ENCODE data around the gene HTRA3.

Gene HTRA3

GRCh38 chr4:8230033-8230432 lies 39.5 kb upstream of the HTRA3 start:
- H3K36me3 Mint-ChIP-seq (ENCODE audit: low read depth): peaks cover 4% of the 10 kb centered on the region
- no peak overlapping the region for H3K27ac Mint-ChIP-seq
- H3K9me3 Mint-ChIP-seq: no peaks in the 10 kb centered on the region
- no peak overlapping the region for H3K4me3 Mint-ChIP-seq
- H3K27me3 Mint-ChIP-seq: no peaks in the 10 kb centered on the region
- peaks cover 37% of the 10 kb centered on the region for H3K4me1 Mint-ChIP-seq (ENCODE audit: low read depth)

GRCh38 chr4:8230891-8231290 lies 38.7 kb upstream of the HTRA3 start:
- H3K4me3 Mint-ChIP-seq: no peak overlapping the region
- H3K36me3 Mint-ChIP-seq (ENCODE audit: low read depth): peaks cover 4% of the 10 kb centered on the region

DNA sequence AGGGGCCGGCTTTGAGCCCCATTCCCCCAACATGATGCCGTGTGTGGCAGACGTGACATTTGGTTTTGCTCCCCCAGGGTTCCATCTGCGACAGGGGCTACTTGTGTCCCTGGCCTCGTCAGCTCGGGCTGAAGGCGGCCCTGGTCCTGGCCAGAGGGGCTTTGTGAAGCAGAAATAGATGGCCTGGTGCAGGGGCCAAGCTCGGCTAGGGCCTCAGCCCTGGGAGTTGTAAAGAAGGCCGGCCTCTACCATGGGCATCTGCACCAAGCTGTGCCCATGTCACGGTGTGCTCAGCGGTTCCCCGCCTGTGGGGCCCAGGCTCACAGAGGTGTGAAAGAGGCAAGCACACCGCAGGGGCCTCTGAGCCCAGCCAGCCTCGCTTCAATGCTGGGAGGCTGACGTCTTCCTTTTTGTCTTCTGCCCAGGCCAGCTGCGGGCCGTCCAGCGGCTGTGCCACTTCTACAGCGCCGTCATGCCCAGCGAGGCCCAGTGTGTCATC lies 38.0 kb upstream of the HTRA3 start:
- H3K4me1 Mint-ChIP-seq (ENCODE audit: low read depth): peaks cover 27% of the 10 kb centered on the region
- H3K36me3 Mint-ChIP-seq (ENCODE audit: low read depth): peaks cover 4% of the 10 kb centered on the region
- no peaks in the 10 kb centered on the region for H3K27me3 Mint-ChIP-seq
- H3K9me3 Mint-ChIP-seq: no peaks in the 10 kb centered on the region
- no peak overlapping the region for H3K4me3 Mint-ChIP-seq
- no peak overlapping the region for H3K27ac Mint-ChIP-seq

More at GRCh38 chr4:8230891-8231290, 38.7 kb upstream of the HTRA3 start:
- H3K27me3 Mint-ChIP-seq: no peaks in the 10 kb centered on the region
- no peaks in the 10 kb centered on the region for H3K9me3 Mint-ChIP-seq
- peaks cover 31% of the 10 kb centered on the region for H3K4me1 Mint-ChIP-seq (ENCODE audit: low read depth)
- H3K27ac Mint-ChIP-seq: no peak overlapping the region

DNA sequence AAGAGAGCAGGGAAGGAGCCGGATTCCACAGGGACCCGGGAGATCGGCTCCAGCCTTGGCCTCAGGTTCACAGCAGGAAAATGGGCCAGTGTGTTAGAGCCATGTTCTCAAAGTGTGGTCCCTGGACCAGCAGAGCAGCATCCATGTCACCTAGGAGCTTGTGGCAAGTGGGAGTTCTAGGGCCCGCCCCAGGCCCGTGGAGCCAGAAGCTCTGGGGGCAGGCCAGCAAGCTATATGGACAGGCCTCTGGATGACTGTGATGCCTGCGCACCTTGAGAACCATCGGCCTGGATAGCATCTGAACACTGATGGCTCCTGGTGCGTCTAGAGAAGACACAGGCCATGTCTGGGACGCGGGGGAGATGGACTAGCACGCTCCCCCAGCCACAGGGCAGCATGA lies 36.8 kb upstream of the HTRA3 start:
- H3K4me3 Mint-ChIP-seq: no peak overlapping the region
- H3K4me1 Mint-ChIP-seq (ENCODE audit: low read depth): peaks cover 25% of the 10 kb centered on the region
- H3K27ac Mint-ChIP-seq: no peak overlapping the region
- no peaks in the 10 kb centered on the region for H3K27me3 Mint-ChIP-seq
- no peaks in the 10 kb centered on the region for H3K9me3 Mint-ChIP-seq
- peaks cover 4% of the 10 kb centered on the region for H3K36me3 Mint-ChIP-seq (ENCODE audit: low read depth)

DNA sequence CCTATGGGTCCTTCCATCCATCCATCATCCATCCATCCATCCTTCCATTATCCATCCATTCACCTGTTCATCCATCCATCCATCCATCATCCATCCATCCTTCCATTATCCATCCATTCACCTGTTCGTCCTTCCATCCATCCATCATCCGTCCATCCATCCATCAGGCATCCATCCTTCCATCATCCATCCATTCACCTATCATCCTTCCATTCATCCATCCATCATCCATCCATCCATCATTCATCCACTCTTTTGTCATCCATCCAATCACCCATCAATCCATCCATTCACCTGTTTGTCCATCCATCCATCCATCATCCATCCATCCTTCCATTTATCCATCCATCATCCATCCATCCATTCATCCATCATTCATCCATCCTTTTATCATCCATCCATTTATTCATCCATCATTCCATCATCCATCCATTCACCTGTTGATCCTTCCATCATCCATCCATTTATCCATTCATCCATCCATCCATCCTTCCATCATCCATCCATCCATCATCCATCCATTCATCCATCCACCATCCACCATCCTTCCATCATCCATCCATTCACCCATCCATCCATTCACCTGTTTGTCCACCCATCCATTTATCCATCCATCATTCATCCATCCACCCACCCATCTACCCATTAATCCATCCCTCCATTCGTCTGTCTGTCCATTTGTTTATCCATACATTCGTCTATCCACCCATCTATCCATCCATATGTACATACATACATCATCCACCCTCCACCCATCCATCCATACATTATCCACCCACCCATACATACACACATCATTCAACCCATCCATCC lies 35.7 kb upstream of the HTRA3 start:
- no peak overlapping the region for H3K27ac Mint-ChIP-seq
- peaks cover 15% of the 10 kb centered on the region for H3K4me1 Mint-ChIP-seq (ENCODE audit: low read depth)
- H3K9me3 Mint-ChIP-seq: no peaks in the 10 kb centered on the region

DNA sequence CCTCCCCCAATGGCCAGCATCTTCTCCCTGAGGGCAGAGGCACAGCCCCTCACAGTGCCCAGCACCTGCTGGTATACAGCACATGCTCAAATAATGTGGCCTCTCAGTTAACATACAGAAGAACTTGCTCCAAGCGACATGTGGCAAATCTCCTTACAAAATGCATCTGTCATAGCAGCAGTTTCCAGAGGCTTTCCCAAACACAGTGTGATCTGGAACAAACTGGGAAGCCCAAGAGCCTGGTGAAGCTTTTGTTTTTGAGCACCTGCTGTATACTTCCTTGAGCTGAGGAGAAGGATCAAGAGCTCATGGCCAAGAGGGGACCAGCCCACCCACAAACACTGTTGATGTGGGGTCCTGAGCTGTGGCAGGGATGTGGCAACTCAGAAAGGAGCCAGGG lies 34.8 kb upstream of the HTRA3 start:
- H3K27me3 Mint-ChIP-seq: no peaks in the 10 kb centered on the region
- peaks cover 4% of the 10 kb centered on the region for H3K36me3 Mint-ChIP-seq (ENCODE audit: low read depth)
- no peaks in the 10 kb centered on the region for H3K9me3 Mint-ChIP-seq
- peaks cover 8% of the 10 kb centered on the region for H3K4me1 Mint-ChIP-seq (ENCODE audit: low read depth)
- H3K4me3 Mint-ChIP-seq: no peak overlapping the region
- H3K27ac Mint-ChIP-seq: no peak overlapping the region

More for the DNA sequence above, 35.7 kb upstream of the HTRA3 start:
- H3K36me3 Mint-ChIP-seq (ENCODE audit: low read depth): peaks cover 4% of the 10 kb centered on the region
- H3K4me3 Mint-ChIP-seq: no peak overlapping the region
- H3K27me3 Mint-ChIP-seq: no peaks in the 10 kb centered on the region

DNA sequence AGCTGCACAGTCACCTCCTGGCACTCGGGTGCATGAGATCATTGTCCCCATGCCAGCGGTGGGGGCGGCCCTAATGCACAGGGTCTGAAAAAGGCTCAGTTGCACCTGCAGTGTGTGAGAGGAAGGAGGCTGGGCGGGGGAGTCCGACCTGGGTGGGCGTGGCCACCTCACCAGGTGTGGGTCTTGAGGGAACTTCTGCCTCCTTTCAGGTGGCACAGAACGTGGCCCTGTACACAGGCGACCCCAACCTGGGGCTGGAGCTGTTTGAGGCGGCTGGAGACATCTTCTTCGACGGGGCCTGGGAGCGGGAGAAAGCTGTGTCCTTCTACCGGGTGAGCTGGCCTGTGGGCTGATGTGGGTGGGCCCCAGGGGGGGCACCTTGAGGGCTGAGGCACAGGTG lies 34.3 kb upstream of the HTRA3 start:
- Mint-ChIP-seq H3K27me3 (no peaks in the 10 kb centered on the region), H3K36me3 (ENCODE audit: low read depth) (peaks cover 4% of the 10 kb centered on the region), H3K27ac (no peak overlapping the region), H3K4me3 (no peak overlapping the region), H3K4me1 (ENCODE audit: low read depth) (peaks cover 4% of the 10 kb centered on the region), H3K9me3 (no peaks in the 10 kb centered on the region)

- Mint-ChIP-seq H3K4me3 (no peak overlapping the region), H3K4me1 (ENCODE audit: low read depth) (no peaks in the 10 kb centered on the region), H3K9me3 (no peaks in the 10 kb centered on the region), H3K27ac (no peak overlapping the region), H3K36me3 (ENCODE audit: low read depth) (no peaks in the 10 kb centered on the region), H3K27me3 (no peaks in the 10 kb centered on the region)
Observed at GRCh38 chr4:8235686-8236085, 33.9 kb upstream of the HTRA3 start.

DNA sequence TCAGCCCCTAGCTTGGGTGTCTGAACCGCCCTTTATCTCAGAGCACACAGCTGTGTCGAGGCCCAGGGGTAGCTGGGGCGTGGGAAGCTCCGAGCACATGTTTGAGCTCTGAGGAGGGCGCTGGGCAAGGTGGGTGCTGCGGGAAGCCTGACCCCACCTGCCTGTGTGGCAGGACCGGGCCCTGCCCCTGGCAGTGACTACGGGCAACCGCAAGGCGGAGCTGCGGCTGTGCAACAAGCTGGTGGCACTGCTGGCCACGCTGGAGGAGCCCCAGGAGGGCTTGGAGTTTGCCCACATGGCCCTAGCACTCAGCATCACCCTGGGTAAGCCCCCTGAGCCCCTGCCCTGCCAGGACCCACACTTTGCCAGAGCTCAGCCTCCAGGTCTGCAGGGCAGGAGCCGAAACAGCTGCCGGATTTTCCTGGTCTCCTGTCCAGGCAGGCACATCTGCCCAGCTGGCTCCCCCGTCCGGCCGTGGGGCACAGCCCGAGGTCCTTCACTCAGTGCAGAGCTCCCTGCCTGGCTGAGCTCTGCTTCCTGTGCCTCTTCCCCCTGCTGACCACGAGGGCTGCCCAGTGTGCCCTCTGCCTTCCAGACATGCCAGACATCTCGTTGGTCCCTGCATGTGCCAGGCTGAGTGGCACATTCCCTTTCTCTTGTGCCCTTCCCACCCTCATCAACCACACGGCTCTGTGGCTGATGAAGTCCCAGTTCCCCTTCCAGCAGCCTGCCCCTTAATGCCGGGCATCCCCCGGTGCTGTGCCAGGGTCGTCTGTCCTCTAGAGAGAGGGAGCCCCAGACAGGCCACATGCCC lies 33.2 kb upstream of the HTRA3 start:
- Mint-ChIP-seq H3K27ac (no peak overlapping the region), H3K9me3 (no peaks in the 10 kb centered on the region), H3K36me3 (ENCODE audit: low read depth) (no peaks in the 10 kb centered on the region), H3K4me3 (no peak overlapping the region), H3K4me1 (ENCODE audit: low read depth) (no peaks in the 10 kb centered on the region), H3K27me3 (no peaks in the 10 kb centered on the region)

GRCh38 chr4:8236920-8237195 lies 32.7 kb upstream of the HTRA3 start:
- H3K4me1 Mint-ChIP-seq (ENCODE audit: low read depth): peaks cover 2% of the 10 kb centered on the region
- H3K36me3 Mint-ChIP-seq (ENCODE audit: low read depth): no peaks in the 10 kb centered on the region
- no peaks in the 10 kb centered on the region for H3K9me3 Mint-ChIP-seq
- H3K27me3 Mint-ChIP-seq: no peaks in the 10 kb centered on the region
- H3K4me3 Mint-ChIP-seq: no peak overlapping the region
- H3K27ac Mint-ChIP-seq: no peak overlapping the region

DNA sequence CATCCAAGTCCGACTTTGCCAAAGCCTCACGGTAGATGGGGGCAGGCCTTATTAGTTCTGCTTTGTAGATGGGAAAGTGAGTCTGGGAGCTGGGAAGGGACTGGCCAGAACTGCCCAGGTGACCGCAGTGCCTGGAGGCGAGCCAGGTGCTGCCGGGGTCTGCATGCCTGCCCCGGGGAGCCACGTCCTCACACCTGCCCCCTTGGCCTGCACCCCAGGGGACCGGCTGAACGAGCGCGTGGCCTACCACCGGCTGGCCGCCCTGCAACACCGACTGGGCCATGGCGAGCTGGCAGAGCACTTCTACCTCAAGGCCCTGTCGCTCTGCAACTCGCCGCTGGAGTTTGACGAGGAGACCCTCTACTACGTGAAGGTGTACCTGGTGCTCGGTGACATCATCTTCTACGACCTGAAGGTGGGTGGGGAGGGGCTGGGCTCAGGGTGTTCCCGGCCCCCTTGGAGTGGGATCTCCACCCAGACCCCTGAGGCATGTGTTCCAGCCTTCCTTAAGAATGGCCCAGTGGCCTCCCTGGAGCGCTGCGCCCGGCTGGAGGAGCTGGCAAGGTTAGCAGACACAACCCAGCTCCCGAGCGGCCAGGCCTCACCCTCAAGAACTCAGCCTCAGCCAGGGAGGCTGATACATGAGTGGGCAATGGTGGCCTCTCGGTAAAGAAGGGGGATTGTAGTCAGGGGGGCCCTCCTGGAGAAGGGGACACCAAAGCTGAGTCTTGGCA lies 32.1 kb upstream of the HTRA3 start:
- H3K27ac Mint-ChIP-seq: no peak overlapping the region
- H3K9me3 Mint-ChIP-seq: no peaks in the 10 kb centered on the region
- H3K27me3 Mint-ChIP-seq: no peaks in the 10 kb centered on the region
- no peaks in the 10 kb centered on the region for H3K36me3 Mint-ChIP-seq (ENCODE audit: low read depth)
- H3K4me3 Mint-ChIP-seq: no peak overlapping the region
- H3K4me1 Mint-ChIP-seq (ENCODE audit: low read depth): peaks cover 4% of the 10 kb centered on the region

DNA sequence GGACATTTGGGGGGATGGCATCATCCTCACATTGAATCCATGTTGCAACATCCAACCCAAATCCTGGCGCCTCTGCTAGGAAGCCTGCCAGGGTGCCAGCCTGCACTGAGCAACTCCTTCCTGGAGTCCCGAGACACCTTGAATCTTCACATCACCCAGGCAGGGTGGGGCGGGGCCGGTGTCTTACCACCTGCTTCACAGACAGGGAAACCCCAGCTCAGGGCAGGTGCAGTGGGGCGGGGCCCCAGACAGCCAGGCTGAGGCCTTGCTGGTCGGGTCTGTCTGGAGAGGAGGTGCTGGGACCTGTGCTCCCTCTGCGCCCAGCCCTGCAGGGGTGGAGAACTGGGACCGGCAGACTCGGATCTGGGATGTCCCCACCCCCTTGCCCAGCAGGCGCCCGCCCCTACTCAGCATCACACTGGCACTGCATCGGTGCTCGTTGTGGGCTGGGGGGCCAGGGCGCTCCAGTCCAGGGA lies 31.5 kb upstream of the HTRA3 start:
- Mint-ChIP-seq H3K4me3 (no peak overlapping the region), H3K27ac (no peak overlapping the region), H3K36me3 (ENCODE audit: low read depth) (no peaks in the 10 kb centered on the region), H3K9me3 (no peaks in the 10 kb centered on the region), H3K4me1 (ENCODE audit: low read depth) (peaks cover 4% of the 10 kb centered on the region), H3K27me3 (no peaks in the 10 kb centered on the region)

- H3K4me3 Mint-ChIP-seq: no peak overlapping the region
- no peaks in the 10 kb centered on the region for H3K27me3 Mint-ChIP-seq
- H3K36me3 Mint-ChIP-seq (ENCODE audit: low read depth): no peaks in the 10 kb centered on the region
- no peak overlapping the region for H3K27ac Mint-ChIP-seq
- H3K9me3 Mint-ChIP-seq: no peaks in the 10 kb centered on the region
- peaks cover 4% of the 10 kb centered on the region for H3K4me1 Mint-ChIP-seq (ENCODE audit: low read depth)
Observed at GRCh38 chr4:8238515-8239053, 31.0 kb upstream of the HTRA3 start.

DNA sequence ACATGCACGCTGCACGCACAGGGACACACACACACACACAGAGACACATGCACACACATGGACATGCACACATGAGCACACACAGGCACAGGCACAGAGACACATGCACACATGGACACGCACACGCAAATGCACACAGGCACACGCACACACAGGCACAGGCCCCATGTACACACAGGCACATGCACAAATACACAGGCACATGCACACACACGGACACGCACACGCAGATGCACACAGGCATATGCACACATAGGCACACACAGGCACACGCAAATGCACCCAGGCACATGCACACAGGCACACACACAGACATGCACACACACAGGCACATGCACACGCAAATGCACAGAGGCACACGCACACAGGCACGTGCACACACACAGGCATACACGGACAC lies 30.3 kb upstream of the HTRA3 start:
- no peaks in the 10 kb centered on the region for H3K36me3 Mint-ChIP-seq (ENCODE audit: low read depth)
- no peaks in the 10 kb centered on the region for H3K9me3 Mint-ChIP-seq
- H3K4me3 Mint-ChIP-seq: no peak overlapping the region
- H3K27me3 Mint-ChIP-seq: no peaks in the 10 kb centered on the region
- no peak overlapping the region for H3K27ac Mint-ChIP-seq
- peaks cover 4% of the 10 kb centered on the region for H3K4me1 Mint-ChIP-seq (ENCODE audit: low read depth)

DNA sequence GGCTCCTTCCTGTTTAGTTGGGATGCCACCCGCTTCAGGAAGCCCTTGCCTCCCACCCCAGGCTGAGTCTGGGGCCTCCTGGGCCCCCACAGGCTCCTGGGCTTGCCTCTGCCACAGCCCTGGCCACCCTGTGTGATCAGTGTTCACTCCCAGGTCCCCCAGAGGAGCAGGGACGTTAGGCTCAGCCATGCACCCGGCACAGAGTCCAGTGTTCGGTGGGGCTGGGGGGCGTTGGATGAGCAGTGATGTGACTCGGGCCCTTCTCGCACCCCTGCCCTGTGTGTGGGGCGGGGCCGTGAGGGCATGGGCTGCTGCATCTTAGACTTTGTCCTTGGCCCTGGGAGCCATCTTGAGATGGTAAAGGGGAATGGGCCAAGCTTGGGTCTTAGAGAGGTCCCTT lies 29.9 kb upstream of the HTRA3 start:
- Mint-ChIP-seq H3K9me3 (no peaks in the 10 kb centered on the region), H3K4me1 (ENCODE audit: low read depth) (peaks cover 4% of the 10 kb centered on the region), H3K27ac (no peak overlapping the region), H3K4me3 (no peak overlapping the region), H3K36me3 (ENCODE audit: low read depth) (no peaks in the 10 kb centered on the region), H3K27me3 (no peaks in the 10 kb centered on the region)

All from stimulated activated naive CD8-positive, alpha-beta T cell treated with anti-CD3 and anti-CD28 coated beads, Interleukin-15, Interleukin-2, amounts not matched to agents 100 ng/mL and 50 ng/mL, for 24 hours (primary cell).